Activated naive CD4-positive, alpha-beta T cell (primary cell): Measurements from ENCODE around the gene COX14.
A peak's percentile ranks its signal among the peaks of the same experiment; 100 is the strongest.
"Not testable (repeated sequence)": the region's sequence is repeated elsewhere in the genome, so short reads cannot be mapped to it uniquely, and the experiment has no call there.

ENCODE experiments used
- DNase-seq, 4 experiments: peaks; one replicate each; lab custom pipeline; 2025; lab: John Stamatoyannopoulos, UW

The COX14 gene

DNA sequence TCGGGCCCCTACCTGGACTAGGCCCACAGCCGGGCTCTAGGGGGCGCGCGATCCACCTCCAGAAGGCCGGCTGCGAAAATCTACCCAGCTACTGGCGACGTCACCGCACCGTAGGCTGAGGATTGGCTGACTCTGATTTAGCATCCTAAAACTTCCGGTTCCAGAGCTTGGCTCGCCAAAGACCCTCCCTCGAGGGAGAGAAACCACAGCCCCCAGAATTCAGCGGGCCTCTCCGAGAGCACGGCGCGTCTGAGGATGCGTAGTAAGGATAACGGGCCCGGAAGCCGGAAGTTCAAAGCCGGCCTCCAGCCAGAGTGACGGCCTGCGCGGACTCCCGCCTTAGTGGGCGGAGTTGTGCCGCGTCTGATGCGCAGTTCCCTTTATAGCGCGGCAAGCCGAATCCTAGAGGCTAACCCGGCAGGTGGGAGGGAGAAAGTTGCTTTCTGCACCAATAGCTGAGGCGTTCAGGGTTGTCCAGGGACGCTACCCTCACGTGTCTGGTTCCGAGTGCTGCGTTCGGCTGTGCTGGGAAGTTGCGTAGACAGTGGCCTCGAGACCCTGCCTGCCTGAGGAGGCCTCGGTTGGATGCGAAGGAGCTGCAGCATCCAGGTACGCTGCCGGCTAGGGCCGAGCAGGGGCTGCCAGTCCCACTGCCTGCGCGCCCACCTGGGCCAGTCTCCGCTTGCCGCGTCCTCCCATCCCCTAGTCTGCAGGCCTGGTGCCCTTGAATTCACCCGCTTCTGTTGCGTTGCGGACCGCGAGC, at the start of gene COX14:
COX14 (plus strand) TSS at position 544 of the 763 bp plus-strand sequence. CDS start 7,808 bp downstream, outside the sequence.
- DNase-seq, result peak; percentile 98 to 100 (median 99)

DNA sequence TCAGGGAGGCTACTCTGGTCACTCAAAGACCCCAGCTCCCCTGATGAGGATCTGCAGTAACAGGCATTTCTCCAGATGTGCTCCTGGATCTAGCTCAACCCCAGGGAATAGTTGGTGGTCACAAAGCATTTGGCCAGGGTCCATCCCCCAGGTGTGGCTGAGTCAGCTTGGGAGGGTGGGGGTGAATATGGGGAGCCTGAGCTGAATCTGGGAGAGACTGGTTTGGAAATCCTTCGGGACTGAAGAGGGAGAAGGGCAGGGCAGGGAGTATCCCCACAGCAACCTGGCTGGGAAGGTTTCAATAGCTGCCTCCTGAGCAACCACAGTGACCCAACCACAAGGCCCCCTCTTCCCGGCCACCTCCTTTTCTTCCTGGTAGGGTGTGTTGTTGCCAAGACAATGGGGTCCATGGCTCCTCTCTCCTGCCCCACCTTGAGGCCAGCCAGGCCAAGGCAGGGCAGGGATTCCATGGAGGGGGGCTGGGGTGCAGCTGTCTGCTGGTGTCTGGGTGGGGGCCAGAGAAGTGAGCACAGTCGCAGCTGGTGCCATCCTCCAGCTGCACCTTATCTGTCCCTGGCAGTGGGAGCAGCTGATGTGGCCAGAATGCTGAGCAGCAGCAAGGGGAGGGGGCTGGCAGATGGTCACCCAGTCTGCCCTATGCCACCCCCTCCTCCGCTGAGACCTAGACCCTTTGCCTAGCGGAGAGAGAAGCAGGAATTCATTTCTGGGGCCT, 49.1 kb upstream of the COX14 start:
- no peak for DNase-seq

DNA sequence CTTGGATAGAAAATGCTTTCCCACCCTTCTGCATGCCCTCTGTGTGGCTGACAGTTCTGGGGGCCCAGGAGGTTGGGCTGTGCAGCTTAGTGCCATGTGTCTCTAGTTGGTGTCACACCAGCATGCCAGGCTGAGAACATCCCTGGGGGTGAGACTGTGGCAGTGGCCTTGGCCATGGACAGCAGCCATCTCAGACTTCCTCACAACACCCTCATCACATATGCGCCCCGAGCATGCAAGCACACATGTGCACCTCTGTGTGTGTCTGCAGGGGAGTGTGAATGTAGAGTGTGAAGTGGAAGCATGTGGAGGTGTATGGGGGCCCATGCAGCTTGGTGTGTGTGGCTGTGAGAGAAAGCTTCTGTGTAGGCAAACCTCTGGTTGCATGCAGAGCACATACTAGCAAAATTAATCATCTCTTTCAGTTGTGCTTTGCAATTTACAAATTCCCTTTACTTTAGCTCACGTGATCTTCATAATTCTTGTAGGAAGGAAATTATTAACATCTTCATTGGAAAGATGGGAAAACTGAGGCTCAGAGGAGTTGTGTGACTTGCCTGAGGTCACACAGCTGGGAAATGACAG, 46.2 kb upstream of the COX14 start:
- no peak for DNase-seq

DNA sequence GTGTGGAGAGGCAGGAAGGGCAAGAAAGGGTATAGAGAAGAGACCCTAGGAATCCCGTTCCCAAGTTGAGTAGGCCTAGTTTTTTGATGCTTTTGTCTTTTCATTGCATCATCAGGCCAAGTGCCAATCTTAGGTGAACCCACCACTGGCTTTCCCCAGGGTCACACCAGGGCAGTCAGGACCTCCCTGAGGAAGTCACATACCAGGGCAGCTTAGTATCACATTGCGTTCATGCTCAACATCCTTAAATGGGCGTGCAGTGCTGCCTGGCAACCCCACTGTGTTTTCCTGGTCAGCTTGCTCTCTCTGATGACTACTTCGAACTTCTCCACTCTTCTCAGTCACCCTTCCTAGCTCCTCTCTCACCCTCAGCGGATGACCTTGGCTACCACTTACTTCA, 45.6 kb upstream of the COX14 start:
- DNase-seq, result no peak

DNA sequence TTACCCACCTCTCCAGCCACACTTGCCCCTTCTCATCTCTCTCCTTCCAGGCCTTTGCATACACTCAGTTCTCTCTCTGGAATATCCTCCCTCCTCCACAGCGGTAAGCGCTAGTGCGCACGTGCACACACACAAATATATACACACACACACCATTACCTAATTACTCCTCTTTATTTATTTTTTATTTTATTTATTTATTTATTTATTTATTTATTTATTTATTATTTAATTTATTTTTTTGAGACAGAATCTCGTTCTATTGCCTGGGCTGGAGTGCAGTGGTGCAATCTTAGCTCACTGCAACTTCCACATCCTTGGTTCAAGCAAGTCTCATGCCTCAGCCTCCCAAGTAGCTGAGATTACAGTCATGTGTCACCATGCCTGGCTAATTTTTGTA, 43.0 kb upstream of the COX14 start:
- DNase-seq, result no peak

DNA sequence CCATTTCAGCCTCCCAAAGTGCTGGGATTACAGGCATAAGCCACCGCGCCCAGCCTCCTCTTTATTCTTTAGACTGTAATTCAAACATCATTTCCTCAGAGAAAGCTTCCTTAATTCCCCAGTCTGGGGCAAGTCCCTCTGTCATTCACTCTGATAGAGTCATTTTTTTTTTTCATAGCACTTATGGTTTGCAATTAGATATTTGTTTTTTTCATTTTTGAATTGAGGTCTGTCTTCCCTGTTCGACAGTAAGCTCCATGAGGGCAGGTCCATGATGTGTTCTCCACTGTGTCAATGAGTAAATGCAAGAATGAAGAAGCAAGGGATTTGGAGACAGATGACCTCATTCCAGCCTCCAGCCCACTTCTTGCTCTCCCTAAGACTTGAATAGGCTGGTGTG, 42.5 kb upstream of the COX14 start:
- DNase-seq, result no peak

DNA sequence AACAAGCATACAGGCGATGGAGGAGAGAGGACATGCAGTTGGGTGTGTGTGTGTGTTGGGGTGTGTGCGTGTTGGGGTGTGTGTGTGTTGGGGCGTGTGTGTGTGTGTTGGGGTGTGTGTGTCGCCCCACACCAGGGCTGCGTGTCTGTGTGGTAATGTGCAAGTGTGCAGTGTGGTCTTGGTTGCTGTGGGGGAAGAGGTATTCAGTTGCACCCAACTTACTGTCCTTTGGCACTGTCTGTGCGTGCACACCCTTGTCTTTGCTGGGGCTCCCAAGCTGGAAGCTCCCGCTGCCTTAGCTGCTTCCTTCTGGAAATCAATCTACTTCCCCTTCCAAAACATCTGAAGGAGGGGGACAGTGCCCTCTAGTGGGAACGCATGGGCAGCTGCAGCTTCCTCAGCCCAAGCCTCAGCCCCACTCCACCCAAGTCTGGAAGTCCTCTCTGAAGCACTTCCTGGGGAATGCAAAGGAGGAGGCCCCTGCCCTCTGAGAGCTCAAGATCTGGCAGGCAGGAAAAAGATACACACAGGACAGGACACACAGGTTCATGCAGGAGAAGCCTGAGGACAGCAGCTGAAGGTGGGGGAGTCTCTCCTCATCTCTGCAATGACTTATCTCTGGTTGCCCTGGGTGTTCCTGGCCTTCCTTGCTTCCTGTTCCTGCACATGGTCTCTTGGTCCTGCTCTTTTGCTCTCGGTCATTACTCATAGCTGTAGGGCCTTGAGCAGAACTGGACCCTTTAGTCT, 41.5 kb upstream of the COX14 start:
- peak; percentile 20 to 50 (median 22) for DNase-seq

DNA sequence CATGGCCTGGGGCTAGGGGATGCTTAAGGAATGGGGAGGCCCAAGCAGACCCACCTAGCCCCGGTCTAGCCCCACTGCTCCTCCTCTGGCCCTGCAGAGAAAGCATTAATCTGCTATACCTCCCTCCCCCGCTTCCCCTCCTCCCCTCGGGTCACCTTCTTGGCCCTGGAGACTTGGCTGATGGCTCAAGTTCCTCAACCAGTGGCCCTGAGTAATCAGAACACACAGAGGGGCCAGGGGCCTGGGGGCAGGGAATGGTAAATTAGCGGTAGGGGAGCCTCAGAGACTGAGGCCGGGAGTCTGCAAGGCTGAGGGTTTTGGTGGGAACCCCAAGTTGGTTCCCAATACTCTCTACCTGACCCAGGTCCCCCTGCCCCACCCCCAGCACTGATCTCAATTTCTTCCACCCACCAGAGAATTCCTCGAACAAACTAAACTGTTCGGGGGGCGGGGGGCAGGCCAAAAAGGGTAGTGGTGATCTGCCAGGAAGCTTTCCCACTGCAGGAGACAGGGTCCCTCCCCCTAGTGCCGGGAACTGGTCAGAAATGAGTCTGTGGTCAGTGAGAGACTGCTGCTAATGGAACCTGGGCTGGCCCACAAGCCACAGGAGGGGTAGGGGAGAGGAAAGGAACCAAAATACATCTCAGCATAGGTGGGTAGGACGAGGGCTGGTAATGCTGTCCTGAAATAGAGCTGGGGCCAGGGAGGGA, 39.7 kb upstream of the COX14 start:
- no peak for DNase-seq

DNA sequence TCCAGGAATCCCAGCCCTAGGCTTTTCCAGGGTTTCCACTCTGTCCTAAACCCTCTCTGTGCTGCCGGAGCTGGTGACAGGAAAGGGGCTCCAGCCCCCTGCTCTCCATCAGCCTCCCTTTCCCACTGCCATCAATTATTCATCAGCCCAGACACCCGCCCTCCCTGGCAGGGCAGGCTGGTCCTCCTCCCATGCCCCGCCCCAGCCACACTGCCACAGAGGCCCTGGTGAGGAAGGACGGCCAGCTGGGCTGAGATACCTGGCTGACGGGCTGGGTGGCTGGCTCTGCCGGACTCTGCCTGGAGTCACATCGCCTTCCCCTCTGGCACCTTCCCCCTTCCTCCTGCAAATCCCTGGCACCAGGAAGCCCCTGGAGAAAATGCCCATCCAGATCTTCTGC, 38.8 kb upstream of the COX14 start:
- no peak for DNase-seq

DNA sequence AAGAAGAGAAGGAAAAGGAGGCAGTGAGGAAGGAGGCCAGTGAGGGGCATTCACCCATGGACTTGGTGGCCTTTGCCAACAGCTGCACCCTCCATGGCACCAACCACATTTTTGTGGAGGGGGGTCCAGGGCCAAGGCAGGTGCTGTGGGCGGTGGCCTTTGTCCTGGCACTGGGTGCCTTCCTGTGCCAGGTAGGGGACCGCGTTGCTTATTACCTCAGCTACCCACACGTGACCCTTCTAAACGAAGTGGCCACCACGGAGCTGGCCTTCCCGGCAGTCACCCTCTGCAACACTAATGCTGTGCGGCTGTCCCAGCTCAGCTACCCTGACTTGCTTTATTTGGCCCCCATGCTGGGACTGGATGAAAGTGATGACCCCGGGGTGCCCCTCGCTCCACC, 38.3 kb upstream of the COX14 start:
- DNase-seq, result no peak

DNA sequence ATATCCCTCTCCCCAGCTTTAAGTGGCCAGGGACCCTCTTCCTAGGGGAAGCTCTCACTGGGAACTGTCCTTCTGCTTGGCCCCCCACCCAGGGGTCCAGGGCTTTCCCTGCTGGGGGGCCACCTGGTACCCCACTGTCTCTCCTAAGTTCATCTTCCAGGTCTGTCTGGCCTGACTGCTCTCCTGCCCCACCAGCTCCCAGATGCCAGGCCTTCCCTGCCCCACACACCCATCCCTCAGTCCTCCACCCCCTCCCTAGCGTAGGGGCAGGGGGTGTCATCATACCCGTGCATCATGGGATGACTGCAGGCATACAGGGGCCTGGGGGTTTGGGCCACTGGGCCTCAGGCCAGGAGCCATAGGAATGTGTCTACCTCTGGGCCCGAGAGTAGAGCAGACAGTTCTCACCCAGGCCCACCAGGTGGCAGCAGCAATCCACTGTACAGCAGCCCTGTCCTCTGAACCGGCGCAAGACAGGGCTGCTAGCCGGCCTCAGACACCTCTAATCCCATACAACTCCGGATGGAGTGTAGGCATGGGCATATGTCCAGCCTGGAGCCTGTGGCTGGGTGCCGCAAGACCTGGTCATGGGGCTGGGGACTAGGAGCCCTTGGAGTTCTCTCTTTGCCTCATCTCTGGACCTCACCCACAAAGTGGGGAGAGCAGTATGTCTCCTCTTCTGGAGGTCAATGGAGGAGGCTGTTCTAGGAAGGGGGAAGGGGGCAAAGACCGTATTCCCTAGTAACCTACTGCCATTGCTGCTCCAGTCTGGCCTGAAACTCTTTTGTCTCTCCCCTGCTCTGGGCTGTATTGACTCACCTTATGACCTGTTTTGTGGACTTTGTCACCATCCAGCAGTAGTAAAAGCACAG, 36.9 kb upstream of the COX14 start:
- DNase-seq, result peak; percentile 55 to 77 (median 66)

DNA sequence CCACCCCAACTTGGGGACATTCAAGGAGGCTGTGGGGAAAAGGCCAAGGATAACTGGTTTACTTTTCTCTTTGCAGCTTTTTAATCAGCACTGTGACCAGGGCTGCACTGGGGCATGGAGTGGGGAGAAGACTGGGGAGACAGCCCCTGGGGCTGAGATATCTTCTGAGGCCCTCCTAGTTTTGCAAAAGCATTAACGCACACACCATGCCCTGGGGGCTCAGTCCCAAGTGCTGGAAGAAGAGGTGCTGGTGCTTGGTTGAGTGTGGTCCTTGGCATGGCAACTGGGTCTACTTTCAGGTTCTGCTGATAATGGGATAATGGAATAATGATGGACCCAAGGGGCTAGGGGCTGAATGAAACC, 36.2 kb upstream of the COX14 start:
- DNase-seq, result no peak

DNA sequence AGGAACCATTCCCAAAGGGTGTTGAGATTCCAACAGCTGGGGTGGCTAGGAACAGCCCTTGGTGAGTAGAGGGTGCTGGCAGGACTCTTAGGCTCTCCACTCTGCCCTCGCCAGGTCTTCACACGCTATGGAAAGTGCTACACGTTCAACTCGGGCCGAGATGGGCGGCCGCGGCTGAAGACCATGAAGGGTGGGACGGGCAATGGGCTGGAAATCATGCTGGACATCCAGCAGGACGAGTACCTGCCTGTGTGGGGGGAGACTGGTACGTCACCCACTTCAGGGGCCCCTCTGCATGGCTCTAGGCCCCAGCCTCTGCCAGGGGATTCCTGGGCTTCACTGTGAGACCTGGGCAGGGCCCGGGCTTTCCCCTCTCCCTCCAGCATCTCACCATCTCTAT, 34.9 kb upstream of the COX14 start:
- DNase-seq, result no peak

DNA sequence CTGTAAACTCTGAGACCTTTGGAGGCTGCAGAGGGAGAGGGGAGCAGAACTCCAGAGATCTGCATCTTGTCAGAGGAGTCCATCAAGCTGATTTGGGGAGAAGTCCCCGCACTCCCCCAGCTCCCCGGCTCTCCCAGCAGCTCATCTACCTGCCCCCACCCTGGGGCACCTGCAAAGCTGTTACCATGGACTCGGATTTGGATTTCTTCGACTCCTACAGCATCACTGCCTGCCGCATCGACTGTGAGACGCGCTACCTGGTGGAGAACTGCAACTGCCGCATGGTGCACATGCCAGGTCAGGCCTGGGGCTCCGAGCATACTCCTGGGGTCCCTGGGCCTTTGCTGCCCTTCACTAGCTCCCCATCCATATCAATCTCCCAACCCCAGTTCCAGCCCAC, 33.8 kb upstream of the COX14 start:
- DNase-seq, result no peak

DNA sequence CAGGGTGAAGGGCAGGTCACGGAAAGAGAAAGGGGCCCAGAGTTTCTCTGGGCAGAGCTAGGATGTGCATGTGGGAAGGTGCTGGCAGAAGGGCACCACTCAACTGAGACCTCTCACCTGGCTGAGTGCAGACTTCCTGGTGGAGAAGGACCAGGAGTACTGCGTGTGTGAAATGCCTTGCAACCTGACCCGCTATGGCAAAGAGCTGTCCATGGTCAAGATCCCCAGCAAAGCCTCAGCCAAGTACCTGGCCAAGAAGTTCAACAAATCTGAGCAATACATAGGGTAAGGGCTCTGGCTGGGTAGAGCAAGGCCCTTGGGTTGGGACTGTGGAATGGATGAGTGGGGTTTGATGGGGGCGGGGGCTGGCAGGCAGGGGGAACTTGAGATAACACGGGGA, 32.3 kb upstream of the COX14 start:
- no peak for DNase-seq

DNA sequence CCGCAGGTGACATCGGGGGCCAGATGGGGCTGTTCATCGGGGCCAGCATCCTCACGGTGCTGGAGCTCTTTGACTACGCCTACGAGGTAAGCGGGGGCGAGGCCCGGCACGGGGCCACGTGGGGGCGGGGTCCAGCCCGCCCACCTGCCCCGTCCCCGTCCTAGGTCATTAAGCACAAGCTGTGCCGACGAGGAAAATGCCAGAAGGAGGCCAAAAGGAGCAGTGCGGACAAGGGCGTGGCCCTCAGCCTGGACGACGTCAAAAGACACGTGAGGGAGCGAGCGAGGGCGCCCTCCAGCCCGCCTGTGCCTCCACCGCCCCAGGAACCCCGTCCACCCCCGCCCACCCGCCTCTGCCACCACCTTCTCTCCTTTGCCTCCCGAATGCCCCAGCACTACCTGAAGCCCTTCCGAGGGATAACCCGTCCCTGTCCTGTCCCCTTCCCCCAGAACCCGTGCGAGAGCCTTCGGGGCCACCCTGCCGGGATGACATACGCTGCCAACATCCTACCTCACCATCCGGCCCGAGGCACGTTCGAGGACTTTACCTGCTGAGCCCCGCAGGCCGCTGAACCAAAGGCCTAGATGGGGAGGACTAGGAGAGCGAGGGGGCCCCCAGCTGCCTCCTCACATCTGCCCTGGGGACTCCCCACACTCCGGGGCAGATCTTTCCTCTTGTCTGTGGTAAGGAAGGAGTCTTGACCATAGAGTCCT, 30.8 kb upstream of the COX14 start:
- no peak for DNase-seq

DNA sequence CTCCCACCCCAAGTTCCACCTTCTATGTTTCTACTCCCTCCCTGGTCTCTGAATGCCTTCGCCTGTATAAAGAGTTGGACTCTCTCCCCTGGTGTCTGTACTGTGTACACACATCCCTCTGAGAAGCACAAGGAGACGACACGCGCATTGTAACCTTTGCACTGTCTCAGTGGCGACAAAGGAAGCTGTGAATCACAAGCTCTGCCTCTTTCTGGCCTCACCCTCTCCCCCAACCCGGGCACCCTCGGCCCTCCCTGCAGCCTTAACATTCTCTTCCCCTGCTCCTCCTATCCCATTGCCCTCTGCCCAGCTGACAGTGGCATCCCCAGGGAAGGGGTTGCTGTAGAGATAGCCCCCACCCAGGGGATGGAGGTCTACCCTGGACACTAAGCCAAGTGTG, 29.4 kb upstream of the COX14 start:
- DNase-seq, result no peak

DNA sequence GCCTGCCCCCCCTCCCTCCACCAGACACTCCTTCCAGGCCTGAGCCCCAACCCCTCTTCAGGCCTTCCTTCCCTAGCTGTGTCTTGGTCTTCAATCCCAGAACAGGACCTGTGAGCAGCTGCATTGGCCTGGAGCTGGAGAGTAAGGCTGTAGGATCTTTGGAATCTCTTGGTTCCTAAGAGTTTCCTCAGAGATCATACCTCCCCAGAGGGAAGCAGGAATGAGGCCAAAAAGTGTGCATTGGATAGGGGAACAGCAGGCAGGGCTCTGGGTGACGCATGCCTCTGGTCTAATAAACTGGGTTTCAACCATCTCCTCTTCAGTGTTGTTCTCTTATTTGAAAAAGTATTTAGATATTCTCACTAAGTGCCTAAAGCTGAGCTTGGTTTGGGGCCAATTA, 28.7 kb upstream of the COX14 start:
- no peak for DNase-seq

DNA sequence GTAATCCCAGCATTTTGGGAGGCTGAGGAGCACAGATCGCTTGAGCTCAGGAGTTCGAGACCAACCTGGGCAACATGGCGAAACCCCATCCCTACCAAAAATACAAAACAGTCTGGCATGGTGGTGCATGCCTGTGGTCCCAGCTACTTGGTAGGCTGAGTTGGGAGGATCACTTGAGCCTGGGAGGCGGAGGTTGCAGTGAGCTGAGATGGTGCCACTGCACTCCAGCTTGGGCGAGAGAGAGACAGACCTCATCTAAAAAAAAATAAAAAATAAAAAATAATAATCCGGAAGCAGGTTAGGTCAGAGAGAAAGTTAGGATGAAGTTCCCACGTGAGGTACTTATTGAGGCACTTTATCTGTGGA, 27.6 kb upstream of the COX14 start:
- not testable (repeated sequence) for DNase-seq
